GM12875 (cell line): ENCODE measurements around the gene SH3GL2.

Experiments
- H3K4me3 ChIP-seq: one replicate; pipeline ENCODE4 v1.5.1; 2011; ENCODE audit warnings: low read depth, low read length, control low read depth
- CTCF ChIP-seq: IDR thresholded peaks from 2 replicates; pipeline ENCODE4 v1.5.1; 2011; ENCODE audit warnings: low read depth, mild to moderate bottlenecking, control low read depth, inconsistent platforms, low read length, moderate library complexity, borderline replicate concordance; ENCODE audit not compliant: insufficient read depth

The SH3GL2 gene

GRCh38 chr9:17721954-17722353 is 143.1 kb downstream of the SH3GL2 start:
- no peak overlapping the region for H3K4me3 ChIP-seq

DNA sequence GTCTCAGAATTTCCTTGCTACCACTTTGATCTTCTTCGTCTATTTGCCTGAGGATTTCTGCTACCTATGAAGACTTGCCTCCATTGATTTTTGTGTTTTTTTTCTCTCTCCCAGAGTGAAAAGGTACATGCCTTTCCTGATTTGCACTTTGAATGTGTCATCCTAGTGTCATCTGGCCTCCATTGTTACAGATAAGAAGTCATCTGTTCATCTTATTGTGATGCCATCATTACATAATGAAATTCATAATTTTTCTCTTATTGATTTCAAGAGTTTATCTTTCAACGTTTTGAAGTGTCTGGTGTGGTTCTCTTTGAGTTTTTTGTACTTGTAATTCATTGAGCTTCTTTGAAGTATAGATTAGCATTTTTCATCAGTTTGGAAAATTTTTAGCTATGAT is 144.8 kb downstream of the SH3GL2 start:
- TF ChIP-seq CTCF = no peak
- H3K4me3 ChIP-seq = no peak overlapping the region

More at GRCh38 chr9:17721954-17722353, 143.1 kb downstream of the SH3GL2 start:
- TF ChIP-seq CTCF = no peak

GRCh38 chr9:17725399-17726010 is 146.6 kb downstream of the SH3GL2 start:
- TF ChIP-seq CTCF = no peak
- no peak overlapping the region for H3K4me3 ChIP-seq

- no peak for TF ChIP-seq CTCF
- H3K4me3 ChIP-seq = no peak overlapping the region
Observed at GRCh38 chr9:17726298-17726697, 147.4 kb downstream of the SH3GL2 start.

GRCh38 chr9:17730899-17731298 is 152.0 kb downstream of the SH3GL2 start:
- no peak overlapping the region for H3K4me3 ChIP-seq
- no peak for TF ChIP-seq CTCF

DNA sequence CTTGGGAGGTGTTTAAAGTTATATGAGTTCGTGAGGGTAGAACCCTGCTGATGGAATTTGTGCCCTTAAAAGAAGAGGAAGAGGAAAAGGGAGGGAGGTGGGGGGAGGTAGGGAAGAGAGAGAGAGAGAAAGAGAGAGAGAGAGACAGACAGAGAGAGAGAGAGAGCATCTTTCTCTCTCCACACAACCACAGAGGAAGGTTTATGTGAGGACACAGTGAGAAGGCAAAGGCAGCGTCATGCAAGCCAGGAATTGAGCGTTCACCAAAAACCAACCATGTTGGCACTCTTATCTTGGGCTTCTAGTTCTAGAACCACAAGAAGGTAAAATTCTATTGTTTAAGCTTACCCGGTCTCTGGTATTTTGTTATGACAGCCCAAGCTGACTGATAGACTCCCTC is 152.4 kb downstream of the SH3GL2 start:
- H3K4me3 ChIP-seq = no peak overlapping the region
- no peak for TF ChIP-seq CTCF

DNA sequence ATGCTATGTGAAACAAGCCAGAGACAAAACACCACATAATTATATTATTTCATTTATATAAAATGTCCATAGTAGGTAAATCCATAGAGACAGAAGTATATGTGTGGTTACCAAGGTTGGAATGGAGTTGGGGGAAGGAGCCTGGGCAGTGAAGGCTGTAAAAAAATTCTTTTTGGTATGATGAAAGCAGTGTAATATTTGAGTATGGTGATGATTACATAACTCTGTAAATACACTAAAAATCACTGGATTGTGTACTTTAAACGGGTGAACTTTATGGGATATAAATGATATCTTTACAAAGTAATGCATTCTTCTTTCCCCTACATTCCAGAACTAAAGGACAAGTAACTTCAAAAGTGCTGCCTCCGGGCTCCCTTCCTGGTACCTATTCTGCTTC is 155.8 kb downstream of the SH3GL2 start:
- no peak overlapping the region for H3K4me3 ChIP-seq
- no peak for TF ChIP-seq CTCF
